ENCODE data around the gene FBXL12. TPM values are rescaled to one million over a fixed set of nuclear protein-coding genes. Genes with fewer than 3 reads are reported as not detected.
"Not testable (repeated sequence)": the region's sequence is repeated elsewhere in the genome, so short reads cannot be mapped to it uniquely, and the experiment has no call there.

The FBXL12 gene
- total and polyA plus RNA-seq, 5 donors = 12.2 to 14.5 (median 13.9) TPM

DNA sequence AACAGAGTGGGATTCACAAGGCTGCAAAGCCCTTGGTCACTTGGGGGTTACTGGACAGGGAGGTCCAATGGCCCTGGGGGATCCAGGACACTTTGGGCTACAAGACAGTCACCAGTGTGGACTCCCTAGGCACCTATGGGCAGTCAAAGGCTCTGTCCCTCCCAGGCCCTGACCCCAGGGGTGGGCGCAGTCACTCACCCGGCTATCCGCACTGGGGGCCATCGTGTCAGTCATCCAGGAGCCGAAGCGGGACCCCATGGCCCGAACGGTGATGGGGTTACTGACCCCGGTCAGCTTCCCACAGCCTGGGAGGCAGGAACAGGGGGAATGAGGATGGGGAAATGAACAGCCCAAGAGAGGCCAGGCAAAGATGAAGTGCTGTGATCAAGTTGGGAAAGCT lies 37.7 kb upstream of the FBXL12 start:
- no peaks in the 10 kb centered on the region for H3K27me3 ChIP-seq (ENCODE audit: control insufficient read depth, insufficient read depth)
- H3K4me3 ChIP-seq (ENCODE audit: low read length) = no peak overlapping the region
- no peaks in the 10 kb centered on the region for H3K9me3 ChIP-seq (ENCODE audit: control insufficient read depth, low read length)
- no peak for DNase-seq
- no peak overlapping the region for H3K27ac ChIP-seq (ENCODE audit: low read length)
- WGBS = 96% methylated on average over 9 of the region's 9 CpGs
- H3K4me1 ChIP-seq (ENCODE audit: control insufficient read depth, insufficient read depth, low read length) = no peaks in the 10 kb centered on the region
- no peak for ATAC-seq
- intact Hi-C loops (cut with DNase I) = loop anchor here in 1 of 4 donors (10.0 kb wide), 1 partner anchor 568 kb away; the partner anchor contains the start of gene PDE4A

- H3K4me3 ChIP-seq (ENCODE audit: low read length) = no peak overlapping the region
- H3K27me3 ChIP-seq (ENCODE audit: control insufficient read depth, insufficient read depth) = no peaks in the 10 kb centered on the region
- no peak for ATAC-seq
- H3K9me3 ChIP-seq (ENCODE audit: control insufficient read depth, low read length) = no peaks in the 10 kb centered on the region
- no peak for DNase-seq
- WGBS = 97% methylated on average over 38 of the region's 38 CpGs
- no peak overlapping the region for H3K27ac ChIP-seq (ENCODE audit: low read length)
- intact Hi-C loops (cut with DNase I) = loop anchor here in 1 of 4 donors (10.0 kb wide), 1 partner anchor 570 kb away; the partner anchor contains the start of gene PDE4A
- H3K4me1 ChIP-seq (ENCODE audit: control insufficient read depth, insufficient read depth, low read length) = no peaks in the 10 kb centered on the region
These were observed 35.5 kb upstream of the FBXL12 start for GRCh38 chr19:9854282-9854846.

DNA sequence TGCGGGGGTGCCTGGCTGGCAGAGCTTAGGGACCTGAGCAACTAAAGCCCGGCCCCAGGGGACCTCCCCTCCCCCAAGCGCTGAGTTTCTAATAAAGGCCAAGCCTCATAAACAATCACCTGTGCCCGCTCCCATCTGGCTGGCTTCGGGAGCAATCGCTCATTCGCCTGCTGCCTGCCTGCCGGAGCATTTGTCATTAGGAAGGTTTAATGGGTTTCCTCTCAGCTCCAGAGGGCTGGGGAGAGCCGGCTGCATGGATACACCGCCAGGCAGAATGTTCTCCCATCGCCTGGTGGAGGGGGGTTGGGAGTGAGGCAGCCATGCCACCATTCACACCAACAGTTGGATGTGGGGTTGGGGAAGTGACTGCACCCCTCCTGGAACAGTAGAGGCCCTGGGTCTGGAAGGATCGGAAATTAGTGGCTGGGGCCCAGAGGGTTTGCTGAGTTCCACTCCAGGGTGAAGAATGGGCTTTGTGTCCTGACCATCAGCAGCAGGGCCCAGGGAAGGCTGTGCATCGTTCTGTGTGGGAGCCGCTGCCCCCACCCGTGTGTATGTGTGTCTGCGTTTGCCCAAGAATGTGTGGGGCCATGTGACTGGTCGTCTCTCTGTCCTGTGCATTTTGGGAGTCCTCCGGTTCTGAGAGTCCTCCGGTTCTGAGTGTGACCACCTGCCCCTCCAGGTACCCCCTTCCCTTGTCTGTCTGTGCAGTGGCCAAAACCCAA lies 31.5 kb upstream of the FBXL12 start:
- H3K4me3 ChIP-seq (ENCODE audit: low read length) = no peak overlapping the region
- H3K27ac ChIP-seq (ENCODE audit: low read length) = no peak overlapping the region
- ATAC-seq = no peak
- WGBS = 79% methylated on average over 19 of the region's 19 CpGs
- H3K27me3 ChIP-seq (ENCODE audit: control insufficient read depth, insufficient read depth) = no peaks in the 10 kb centered on the region
- no peak for DNase-seq
- intact Hi-C loops (cut with DNase I) = loop anchor here in 1 of 4 donors (10.0 kb wide), 1 partner anchor 574 kb away; the partner anchor contains the start of gene PDE4A
- no peaks in the 10 kb centered on the region for H3K9me3 ChIP-seq (ENCODE audit: control insufficient read depth, low read length)
- H3K4me1 ChIP-seq (ENCODE audit: control insufficient read depth, insufficient read depth, low read length) = no peaks in the 10 kb centered on the region

- intact Hi-C loops (cut with DNase I) = loop anchor here in 1 of 4 donors (10.0 kb wide), 1 partner anchor 575 kb away; the partner anchor contains the start of gene PDE4A
- DNase-seq = no peak
- Histone ChIP-seq H3K4me3 (ENCODE audit: low read length) (no peak overlapping the region), H3K4me1 (ENCODE audit: control insufficient read depth, insufficient read depth, low read length) (no peaks in the 10 kb centered on the region), H3K27me3 (ENCODE audit: control insufficient read depth, insufficient read depth) (no peaks in the 10 kb centered on the region), H3K9me3 (ENCODE audit: control insufficient read depth, low read length) (no peaks in the 10 kb centered on the region), H3K27ac (ENCODE audit: low read length) (no peak overlapping the region)
- ATAC-seq = no peak
- 81% methylated on average over 7 of the region's 7 CpGs for WGBS
These were observed 30.9 kb upstream of the FBXL12 start for GRCh38 chr19:9849791-9850190.

DNA sequence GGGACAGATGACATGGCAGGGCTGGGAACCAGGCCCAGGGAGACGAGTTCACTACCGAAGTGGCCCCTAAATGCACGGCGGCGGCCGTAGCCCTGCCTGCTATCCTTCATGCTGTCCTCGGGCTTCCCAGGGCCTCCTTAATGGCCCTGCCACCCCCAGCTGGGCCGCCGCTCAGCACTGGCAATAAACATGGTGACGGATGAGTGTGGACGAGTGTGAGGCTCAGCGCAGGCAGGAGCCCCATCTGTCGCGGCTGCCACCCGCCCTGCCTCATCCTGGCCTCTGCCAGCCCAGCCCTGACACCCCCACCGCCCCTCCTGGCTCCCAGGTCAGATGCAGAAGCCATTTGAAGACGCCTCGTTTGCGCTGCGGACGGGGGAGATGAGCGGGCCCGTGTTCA lies 29.9 kb upstream of the FBXL12 start:
- Histone ChIP-seq H3K4me3 (ENCODE audit: low read length) (no peak overlapping the region), H3K9me3 (ENCODE audit: control insufficient read depth, low read length) (no peaks in the 10 kb centered on the region), H3K4me1 (ENCODE audit: control insufficient read depth, insufficient read depth, low read length) (no peaks in the 10 kb centered on the region), H3K27me3 (ENCODE audit: control insufficient read depth, insufficient read depth) (no peaks in the 10 kb centered on the region), H3K27ac (ENCODE audit: low read length) (no peak overlapping the region)
- intact Hi-C loops (cut with DNase I) = no loop called here
- ATAC-seq (no peak), DNase-seq (no peak)
- WGBS = 88% methylated on average over 23 of the region's 23 CpGs

- WGBS = 71% methylated on average over 4 of the region's 4 CpGs
- no peak overlapping the region for H3K27ac ChIP-seq (ENCODE audit: low read length)
- H3K27me3 ChIP-seq (ENCODE audit: control insufficient read depth, insufficient read depth) = no peaks in the 10 kb centered on the region
- no peak overlapping the region for H3K4me3 ChIP-seq (ENCODE audit: low read length)
- intact Hi-C loops (cut with DNase I) = no loop called here
- DNase-seq (no peak), ATAC-seq (no peak)
- H3K4me1 ChIP-seq (ENCODE audit: control insufficient read depth, insufficient read depth, low read length) = no peaks in the 10 kb centered on the region
- H3K9me3 ChIP-seq (ENCODE audit: control insufficient read depth, low read length) = no peaks in the 10 kb centered on the region
These were observed 29.2 kb upstream of the FBXL12 start for GRCh38 chr19:9848060-9848459.

DNA sequence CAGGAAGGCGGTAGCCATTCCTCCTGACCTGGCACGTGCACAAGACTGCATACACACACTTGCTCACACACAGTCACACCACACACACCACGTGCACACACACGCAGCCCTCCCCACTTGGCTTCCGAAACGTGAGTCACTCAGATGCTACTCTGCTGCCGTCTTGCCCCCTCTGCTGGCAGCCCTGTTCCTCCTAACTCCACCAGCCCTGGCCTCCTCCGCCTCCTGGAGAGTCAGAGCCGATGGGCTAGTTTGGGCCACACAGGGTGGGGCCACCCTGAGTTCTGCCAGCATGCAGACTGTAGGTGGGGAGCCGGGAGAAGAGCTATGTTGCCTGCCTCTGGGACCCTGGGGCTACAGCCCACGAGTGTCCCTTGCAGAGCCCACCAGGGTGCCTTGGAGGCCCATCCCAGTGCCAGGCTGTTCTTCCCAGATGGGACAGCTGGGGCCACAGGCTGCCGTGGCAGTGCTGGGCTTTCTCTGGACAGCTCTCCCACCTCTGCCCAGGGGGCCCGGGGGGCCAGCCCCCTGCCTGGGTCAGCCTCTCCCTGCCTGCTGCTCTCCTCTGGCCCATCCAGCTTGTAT lies 28.3 kb upstream of the FBXL12 start:
- intact Hi-C loops (cut with DNase I) = no loop called here
- H3K27ac ChIP-seq (ENCODE audit: low read length) = no peak overlapping the region
- ATAC-seq (peak; percentile 51 to 52), DNase-seq (peak; percentile 76 to 83 (median 80))
- 51% methylated on average over 13 of the region's 13 CpGs for WGBS
- H3K9me3 ChIP-seq (ENCODE audit: control insufficient read depth, low read length) = no peaks in the 10 kb centered on the region
- no peaks in the 10 kb centered on the region for H3K4me1 ChIP-seq (ENCODE audit: control insufficient read depth, insufficient read depth, low read length)
- H3K4me3 ChIP-seq (ENCODE audit: low read length) = no peak overlapping the region
- no peaks in the 10 kb centered on the region for H3K27me3 ChIP-seq (ENCODE audit: control insufficient read depth, insufficient read depth)

- ATAC-seq; H3K27me3 ChIP-seq (ENCODE audit: control insufficient read depth, insufficient read depth); intact Hi-C loops (cut with DNase I); H3K27ac ChIP-seq (ENCODE audit: low read length); DNase-seq; H3K9me3 ChIP-seq (ENCODE audit: control insufficient read depth, low read length); H3K4me3 ChIP-seq (ENCODE audit: low read length); H3K4me1 ChIP-seq (ENCODE audit: control insufficient read depth, insufficient read depth, low read length): not testable (repeated sequence)
- 95% methylated on average over 12 of the region's 12 CpGs for WGBS
These were observed 24.9 kb upstream of the FBXL12 start for GRCh38 chr19:9843626-9844273.

DNA sequence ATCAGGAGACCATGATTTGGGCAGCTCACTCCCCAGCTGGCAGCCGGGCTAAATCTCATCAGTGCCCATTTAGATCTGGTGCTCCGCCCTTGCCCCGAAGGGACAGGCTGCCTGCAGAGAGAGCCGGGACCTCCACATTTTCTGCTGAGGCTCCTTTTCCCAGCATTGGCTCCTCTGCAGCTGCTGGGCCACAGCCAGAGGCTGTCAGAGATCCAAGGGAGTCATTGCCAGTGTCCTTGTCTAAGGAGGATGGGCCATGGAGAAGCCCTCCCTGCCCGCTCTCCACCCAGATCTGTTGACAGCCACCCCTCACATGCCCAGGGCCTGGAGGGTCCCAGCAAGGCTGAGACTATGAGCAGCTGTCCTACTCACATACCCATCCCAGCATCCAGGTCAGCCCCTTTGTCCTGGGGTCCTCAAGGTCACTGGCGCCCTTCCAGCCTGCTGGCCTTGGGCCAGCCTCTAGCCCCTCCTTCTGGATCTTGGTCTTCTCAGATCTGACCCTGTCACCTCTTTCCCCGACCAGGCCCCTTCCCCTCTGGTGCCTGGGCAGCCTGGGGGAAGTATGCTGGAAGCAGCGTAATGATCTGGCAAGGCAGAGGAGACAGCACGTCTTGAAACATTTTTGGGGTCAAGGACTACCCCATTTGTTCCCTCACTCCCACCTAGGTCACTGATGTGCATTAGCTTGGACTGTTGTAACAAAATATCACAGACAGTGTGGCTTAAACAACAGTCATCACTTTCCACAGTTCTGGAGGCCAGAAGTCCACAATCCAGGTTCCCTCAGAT lies 24.2 kb upstream of the FBXL12 start:
- Histone ChIP-seq H3K9me3 (ENCODE audit: control insufficient read depth, low read length) (no peaks in the 10 kb centered on the region), H3K4me1 (ENCODE audit: control insufficient read depth, insufficient read depth, low read length) (no peaks in the 10 kb centered on the region), H3K27me3 (ENCODE audit: control insufficient read depth, insufficient read depth) (no peaks in the 10 kb centered on the region), H3K4me3 (ENCODE audit: low read length) (no peak overlapping the region), H3K27ac (ENCODE audit: low read length) (no peak overlapping the region)
- 82% methylated on average over 9 of the region's 9 CpGs for WGBS
- DNase-seq (peak in 2 of 3 donors; percentile 58 to 73), ATAC-seq (peak in 1 of 2 donors; percentile 14)
- intact Hi-C loops (cut with DNase I) = no loop called here

- no peak for ATAC-seq
- Histone ChIP-seq H3K4me1 (ENCODE audit: control insufficient read depth, insufficient read depth, low read length) (no peaks in the 10 kb centered on the region), H3K9me3 (ENCODE audit: control insufficient read depth, low read length) (no peaks in the 10 kb centered on the region), H3K4me3 (ENCODE audit: low read length) (no peak overlapping the region), H3K27ac (ENCODE audit: low read length) (no peak overlapping the region), H3K27me3 (ENCODE audit: control insufficient read depth, insufficient read depth) (no peaks in the 10 kb centered on the region)
- 78% methylated on average over 1 of the region's 1 CpG for WGBS
- peak in 1 of 3 donors; percentile 18 for DNase-seq
- intact Hi-C loops (cut with DNase I) = no loop called here
These were observed 20.5 kb upstream of the FBXL12 start for GRCh38 chr19:9839415-9839814.
